ENCODE data around the gene SCAMP3.

Gene SCAMP3

DNA sequence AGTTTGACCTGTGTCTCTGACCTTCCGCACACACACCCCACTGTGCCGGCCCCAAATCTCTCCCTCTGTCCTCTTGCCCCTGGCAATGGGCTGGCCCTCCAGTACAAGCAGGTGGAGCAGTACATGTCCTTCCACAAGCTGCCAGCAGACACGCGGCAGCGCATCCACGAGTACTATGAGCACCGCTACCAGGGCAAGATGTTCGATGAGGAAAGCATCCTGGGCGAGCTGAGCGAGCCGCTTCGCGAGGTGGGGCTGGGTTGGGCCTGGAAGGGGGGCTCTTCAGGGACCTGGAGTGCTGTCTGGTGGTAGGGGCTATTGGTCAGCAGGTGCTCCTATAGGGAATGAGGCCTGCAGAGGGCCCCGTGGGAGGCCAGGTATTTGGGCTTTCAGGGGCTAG lies 22.9 kb upstream of the SCAMP3 start:
- no peak for DNase-seq (ENCODE audit: low read depth)

DNA sequence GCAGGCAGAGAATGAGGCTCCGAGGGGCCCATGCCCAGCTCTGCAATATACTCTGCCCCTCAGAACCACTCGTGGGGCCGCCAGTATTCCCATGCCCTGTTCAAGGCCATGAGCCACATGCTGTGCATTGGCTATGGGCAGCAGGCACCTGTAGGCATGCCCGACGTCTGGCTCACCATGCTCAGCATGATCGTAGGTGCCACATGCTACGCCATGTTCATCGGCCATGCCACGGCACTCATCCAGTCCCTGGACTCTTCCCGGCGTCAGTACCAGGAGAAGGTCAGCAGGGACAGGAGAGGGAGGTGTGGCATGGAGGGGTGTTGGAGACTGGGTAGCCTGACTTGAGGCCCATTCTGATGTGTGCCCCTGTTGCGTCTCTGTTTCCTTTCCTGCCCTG lies 22.3 kb upstream of the SCAMP3 start:
- no peak for DNase-seq (ENCODE audit: low read depth)

DNA sequence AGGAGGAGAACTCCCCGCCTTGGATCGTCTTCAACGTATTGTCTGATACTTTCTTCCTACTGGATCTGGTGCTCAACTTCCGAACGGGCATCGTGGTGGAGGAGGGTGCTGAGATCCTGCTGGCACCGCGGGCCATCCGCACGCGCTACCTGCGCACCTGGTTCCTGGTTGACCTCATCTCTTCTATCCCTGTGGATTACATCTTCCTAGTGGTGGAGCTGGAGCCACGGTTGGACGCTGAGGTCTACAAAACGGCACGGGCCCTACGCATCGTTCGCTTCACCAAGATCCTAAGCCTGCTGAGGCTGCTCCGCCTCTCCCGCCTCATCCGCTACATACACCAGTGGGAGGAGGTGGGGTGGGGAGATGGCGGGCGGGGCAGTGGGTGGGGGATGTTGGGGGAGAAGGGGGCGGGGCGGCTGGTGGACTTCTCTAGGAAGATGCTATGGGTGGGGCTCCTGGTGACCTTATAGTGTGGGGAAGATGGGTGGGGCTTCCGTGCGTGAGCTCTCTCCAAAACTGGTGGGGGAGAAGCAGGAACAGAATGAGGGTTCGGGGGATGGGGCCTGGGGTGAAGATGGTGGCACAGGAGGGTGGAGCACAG lies 20.4 kb upstream of the SCAMP3 start:
- no peak for DNase-seq (ENCODE audit: low read depth)

DNA sequence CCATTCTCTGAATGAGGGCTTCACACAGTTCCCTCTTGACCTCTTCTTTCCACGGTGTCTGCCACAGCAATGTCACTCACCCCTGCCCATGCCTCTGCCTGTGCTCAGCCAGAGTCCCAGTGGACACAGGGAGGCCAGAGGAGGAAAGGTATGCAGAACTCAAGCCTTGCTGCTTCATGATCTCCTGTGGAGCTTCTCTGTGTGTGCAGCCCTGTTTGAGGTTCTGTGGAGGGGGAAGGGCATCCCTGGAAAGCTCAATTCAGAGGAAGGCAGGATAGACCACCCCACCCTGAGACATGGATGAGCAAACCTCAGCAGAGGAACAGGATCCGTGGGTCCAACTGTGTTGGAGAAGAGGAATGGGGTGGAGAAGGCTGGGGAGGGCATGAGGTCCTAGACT lies 17.1 kb upstream of the SCAMP3 start:
- DNase-seq (ENCODE audit: low read depth) = no peak

DNA sequence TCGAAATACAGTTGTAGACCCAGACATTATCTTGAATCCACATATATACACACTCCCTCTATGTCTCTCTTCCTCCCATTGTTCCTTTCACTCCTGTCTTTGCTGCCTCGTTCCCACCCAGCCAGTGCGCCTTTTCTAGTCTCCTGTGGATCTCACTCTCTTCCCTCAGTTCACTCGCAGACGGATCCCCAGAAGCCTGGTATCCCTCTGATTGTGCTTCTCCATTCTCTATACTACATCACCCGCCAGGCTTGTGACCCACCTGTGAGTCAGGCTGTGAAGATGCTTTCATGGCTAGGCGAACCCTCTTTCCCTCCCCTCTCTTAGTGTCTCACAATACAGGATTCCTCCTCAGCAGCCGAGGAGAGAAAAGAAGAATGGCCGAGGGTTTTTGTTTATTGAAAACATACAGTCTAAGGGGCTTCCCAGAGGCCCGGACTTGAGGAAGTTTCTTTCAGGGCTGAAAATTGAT lies 16.6 kb upstream of the SCAMP3 start:
- no peak for DNase-seq (ENCODE audit: low read depth)

DNA sequence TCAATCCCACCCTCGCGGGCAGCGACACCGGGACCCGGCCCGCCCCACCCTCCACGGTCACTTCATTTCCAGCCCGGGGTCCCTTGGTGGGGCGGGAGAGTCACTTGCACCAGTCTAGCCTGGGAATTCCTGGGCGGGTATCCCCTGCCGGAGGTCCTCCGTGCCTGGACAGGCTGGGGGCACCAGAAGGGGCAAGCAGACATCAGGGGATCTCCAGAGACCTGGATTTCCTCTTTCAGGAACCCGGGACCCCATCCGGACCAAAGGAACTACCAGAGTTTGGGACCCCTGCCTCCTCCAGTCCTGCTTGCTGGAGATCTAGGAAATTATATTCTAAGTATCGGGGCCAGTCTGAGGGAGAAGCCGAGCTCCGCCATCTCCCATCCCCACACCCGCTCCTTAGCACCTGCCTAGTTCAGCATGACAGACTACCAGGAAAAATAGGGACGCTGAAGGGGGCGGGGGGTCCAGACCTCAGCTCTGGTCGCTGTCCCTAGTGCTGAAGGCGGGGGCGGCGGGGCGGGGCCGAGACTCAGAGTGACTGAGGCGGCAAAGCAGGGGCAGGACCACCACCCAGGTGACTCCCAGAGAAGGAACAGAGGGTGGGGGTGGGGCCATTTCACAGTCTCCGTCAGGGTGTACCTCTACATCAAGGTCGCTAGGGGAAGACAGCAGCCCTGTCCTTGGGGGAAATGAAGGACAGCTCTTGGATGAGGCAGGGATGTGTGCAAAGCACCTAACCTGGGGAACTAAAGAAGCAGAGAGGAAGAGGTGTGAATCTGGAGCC lies 15.9 kb upstream of the SCAMP3 start:
- peak; percentile 49 for DNase-seq (ENCODE audit: low read depth)

DNA sequence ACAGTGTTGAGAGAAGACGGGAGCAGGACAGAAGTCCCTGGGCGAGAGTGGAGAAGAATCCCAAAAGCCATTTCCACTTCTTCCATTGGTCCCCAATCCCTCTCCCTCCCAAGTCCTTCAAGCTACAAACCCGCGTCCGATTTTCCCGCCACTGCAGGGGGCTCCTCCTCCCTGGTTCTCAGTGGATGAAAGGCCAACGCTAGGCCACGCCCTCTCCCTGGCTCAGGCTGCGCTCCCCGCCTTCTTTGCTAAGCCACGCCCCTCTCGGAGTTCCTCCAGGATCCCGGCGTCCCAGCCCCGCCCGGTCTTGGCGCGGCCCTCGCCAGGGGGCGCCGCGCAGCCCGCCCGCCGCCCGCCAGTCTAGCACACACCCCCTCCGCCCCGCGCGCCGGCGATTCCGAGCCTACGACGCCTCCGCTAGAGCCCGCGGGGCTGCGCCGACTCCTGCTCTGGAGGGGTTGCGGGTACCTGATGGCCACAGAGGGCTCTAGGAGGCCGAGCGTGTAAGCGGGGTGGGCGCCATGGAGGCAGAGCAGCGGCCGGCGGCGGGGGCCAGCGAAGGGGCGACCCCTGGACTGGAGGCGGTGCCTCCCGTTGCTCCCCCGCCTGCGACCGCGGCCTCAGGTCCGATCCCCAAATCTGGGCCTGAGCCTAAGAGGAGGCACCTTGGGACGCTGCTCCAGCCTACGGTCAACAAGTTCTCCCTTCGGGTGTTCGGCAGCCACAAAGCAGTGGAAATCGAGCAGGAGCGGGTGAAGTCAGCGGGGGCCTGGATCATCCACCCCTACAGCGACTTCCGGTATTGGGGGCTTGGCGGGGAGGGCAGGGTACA lies 15.1 kb upstream of the SCAMP3 start, which contains the start of gene HCN3:
Gene HCN3, plus strand, starts transcription at position 394 of the 832 bp plus-strand sequence. Its CDS starts 128 bp downstream, at position 522.
- DNase-seq (ENCODE audit: low read depth) = peak; percentile 83

DNA sequence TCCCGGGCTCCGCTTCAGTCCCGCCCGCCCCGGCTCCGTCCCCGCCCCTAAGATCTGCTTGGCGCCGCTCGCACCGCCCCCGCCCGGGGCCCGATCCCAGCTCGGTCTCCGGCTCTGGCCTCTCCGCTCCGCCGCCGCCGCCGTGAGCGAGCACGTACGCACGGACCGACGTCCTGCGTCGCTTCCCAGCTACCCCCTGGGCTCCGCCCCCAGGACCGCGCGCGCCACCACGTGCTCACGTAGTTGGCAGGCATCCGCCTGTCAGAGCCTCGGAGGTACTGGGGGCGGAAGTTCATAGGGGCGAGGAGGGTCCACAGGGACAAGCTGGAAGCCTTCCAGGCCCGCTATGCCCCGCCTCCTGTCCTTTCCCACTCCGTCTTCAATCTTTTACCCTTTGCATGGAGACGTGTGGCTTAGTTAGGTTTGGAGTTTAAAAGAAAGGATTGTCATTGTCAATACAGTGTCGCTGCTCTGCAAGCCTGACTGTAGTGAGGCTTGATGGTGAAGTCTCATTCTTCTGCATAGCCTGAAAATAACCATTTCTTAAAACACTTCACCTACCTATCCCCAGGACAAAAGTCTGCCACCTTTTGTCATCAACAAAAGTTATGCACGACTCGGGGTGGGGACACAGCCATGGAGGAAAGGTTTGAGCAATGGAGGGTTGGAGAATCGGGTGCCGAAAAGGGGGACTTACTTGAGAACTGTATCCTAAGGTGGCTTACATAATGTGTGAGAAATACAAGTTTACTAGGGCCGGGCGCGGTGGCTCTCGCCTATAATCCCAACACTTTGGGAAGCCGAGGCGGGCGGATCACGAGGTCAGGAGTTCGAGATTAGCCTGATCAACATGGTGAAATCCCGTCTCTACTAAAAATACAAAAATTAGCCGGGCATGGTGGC lies 11.4 kb upstream of the SCAMP3 start, which contains the start of gene CLK2:
Gene CLK2, minus strand, starts transcription at position 162 of the 903 bp plus-strand sequence. CDS start 2,527 bp downstream, outside the sequence.
- peak; percentile 89 for DNase-seq (ENCODE audit: low read depth)

DNA sequence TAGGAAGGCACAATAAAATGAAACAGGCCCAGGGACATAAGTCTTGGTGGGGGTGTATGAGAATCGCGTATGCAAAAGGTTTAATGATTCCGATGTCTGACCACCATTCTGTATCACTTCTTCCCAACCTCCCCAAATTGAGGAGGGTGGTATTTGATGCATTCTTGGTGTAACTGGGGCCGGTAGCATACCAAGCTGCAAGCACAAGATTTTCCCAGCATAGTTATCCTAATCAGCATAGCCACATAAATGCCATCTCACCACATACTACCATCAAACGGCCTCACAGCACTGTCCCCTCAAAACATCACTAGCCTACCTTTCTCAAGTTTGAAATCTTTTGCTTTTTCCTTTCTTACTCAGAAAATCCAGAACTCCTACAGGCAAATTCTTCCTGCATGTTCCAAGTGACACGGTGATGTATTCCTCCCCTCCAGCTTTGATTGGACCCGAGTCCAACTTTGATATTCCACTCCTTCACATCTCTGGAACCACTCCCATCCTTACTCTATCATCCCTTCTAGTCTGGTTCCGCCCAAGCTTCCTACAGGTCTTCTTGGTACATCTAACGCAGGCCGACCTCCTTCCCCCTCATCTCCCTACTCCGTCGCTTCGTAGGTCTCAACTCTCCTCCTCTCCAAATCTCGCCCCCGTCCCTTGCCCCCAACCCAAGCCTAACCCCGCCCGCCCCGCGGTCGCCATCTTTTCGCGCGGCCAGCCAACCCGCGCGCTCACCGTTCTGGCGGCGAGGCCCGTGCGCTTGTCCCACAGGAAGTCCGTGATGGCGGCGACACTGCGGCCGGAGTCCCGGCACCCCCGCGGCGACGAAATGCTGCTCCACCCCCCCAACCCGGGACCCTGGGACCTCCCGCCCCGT lies 10.5 kb upstream of the SCAMP3 start:
- no peak for DNase-seq (ENCODE audit: low read depth)

DNA sequence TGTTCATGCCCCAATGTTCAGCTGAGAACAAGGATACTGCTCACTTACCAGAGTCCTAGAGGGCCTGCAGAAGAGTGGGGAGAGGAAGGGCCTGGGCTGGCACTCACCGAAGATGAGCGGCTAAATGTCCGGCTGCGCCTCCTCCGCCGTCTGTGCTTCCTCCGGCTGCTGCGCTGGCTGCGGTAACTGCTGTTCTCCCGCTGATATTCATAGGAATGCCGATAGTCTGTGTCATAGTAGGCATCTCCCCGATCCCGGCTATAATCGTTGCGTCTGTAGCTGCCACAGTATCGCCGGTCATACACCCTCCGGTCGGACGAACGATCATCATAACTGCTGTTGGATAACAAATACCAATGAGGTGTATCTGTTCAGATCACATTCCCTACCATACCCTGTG lies 7.2 kb upstream of the SCAMP3 start:
- no peak for DNase-seq (ENCODE audit: low read depth)

DNA sequence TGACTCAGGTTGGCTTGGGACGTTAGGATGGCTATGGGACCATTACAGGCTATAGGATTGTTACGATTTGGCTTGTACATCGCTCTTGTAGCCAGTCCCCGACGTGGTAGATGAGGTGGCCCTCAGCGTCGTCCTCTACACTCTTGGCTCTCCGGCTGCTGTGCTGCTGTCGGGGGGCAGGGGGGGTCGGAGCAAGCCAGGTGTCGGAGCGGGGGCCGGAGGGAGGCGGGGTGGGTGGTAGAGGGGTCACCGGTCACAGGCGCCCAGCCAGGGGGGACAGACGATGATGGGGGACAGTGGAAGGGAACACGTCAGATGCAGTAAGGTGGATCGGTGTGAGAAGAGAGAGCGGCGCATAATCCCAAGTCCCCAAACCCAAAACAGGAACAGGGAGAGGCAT lies 6.5 kb upstream of the SCAMP3 start:
- no peak for DNase-seq (ENCODE audit: low read depth)

DNA sequence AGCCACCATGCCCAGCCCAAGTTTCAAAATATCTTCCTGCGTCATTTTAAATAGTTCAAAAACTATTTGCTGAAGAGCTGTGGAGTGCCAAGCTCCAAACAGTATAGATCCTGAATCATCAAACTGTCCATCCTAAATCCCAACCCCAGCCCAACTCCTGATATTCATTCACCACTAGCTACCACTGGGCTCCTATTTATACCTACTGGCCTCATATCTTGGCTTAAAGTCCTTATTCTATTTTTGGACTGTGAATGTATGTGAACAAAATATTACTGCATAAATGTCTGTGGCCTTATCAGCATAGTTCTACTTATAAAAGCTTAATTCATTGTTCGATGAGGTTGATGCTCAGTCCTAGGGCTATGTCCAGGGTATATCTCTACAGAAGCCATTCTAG lies 5.2 kb upstream of the SCAMP3 start:
- no peak for DNase-seq (ENCODE audit: low read depth)

DNA sequence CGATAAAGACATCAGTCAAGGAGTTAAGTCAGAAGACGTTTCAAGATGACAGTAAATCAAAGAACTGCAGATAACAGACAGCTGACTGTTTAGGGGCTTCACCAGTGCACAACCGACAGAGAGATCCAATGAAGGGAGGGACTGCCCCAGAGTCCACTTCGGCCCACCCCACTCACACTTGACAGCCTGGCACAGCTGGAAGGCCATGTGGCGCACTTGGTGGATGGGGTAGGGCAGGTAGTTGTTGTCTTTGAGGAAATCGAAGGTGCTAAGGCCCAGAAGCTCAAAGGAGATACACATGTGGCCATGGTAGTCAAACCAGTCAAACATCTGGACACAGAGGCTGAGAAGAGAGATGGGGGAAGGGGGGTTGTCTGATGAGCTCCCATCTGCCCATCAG lies 4.4 kb upstream of the SCAMP3 start:
- DNase-seq (ENCODE audit: low read depth) = no peak

DNA sequence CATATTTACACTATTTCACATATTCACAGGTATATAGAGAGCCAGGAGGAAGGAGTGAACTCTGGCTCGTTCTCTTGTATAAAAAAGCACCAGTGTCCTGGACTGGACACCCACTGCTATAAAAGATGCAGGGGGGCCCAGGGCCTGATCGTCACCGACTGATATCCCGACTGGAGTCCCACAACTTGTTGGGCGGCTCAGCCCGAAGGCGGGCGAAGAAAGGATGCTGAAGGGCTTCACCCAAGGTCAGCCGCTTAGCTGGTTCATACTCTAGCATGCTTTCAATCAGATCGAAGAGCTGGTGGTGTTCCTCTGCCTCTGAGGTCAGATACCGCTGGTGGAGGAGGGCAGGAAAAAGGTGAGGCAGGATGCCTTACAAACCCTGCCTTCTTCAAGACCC lies 907 bp upstream of the SCAMP3 start:
- DNase-seq (ENCODE audit: low read depth) = no peak

DNA sequence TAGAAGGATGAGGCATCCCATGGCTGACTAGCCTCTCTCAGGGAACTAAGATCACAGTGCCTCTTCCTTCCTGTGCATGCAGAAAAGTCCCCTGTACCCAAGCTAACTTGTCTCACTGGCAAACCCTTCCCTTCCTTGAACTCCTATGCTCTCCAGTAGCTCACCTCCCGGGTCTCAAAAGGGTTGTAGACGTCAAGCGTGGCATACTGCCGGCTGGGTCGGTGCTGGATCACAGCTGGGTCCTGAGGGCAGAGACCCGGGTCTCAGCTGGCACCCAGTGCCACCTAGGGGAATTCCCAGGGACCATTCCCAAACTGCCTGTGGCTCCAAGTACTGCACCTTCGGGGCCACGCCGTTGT lies 688 bp downstream of the SCAMP3 start:
- no peak for DNase-seq (ENCODE audit: low read depth)

DNA sequence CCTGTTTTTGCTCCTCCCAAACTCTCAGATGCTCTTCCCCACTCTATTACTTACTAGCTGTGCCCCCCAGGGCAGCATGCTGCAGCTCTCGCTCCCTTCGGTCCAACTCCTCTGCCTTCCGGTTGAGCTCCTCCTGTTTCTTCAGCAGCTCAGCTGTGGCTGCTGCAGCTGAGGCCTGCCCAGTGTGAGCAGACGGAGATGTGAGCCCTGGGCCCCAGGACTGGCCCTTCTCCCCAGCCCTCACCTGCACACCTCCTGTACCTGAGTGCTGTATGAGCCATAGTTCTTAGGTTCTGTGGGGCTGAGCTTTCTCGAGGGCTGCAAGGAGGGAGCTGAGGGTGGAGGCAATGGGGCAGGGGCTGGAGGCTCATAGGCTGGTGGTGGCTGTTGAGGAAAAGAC lies 1.9 kb downstream of the SCAMP3 start:
- DNase-seq (ENCODE audit: low read depth) = no peak

DNA sequence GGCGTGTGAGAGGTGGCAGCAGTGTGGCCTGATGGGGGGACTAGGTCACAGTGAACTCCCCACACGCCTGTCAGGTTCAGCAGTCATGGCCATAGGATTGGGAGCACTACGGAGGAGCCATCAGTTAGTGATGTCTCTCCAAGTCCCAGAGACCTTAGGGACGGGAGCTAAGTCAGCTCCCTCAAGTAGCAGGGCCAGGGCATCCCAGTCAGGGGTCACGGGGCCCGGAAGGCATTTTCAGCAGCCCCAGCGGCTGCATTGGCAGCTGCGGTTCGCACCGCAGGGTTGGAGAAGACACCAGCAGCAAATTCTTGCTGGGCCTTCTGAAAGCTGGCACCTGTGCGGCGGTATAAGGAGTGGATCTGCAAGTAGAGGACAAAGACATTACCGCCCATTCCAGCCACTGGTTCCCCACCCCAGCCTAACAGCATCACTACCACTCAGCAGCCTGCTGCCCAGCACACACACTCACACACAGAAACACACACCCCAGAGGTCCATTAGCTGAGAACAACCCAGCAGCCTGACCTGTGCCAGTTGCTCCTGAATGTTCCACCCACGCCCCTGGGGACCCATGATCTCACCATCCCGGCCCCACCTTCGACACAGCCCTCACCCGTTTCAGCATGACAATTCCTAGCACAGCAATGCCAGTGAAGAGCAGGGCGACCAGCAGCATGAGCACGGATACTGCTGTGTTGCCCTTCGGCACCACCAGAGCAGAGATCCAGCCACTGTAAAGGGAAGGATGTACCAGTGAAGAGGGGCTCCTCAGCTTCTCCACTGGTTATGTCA lies 5.9 kb downstream of the SCAMP3 start:
- DNase-seq (ENCODE audit: low read depth) = no peak

DNA sequence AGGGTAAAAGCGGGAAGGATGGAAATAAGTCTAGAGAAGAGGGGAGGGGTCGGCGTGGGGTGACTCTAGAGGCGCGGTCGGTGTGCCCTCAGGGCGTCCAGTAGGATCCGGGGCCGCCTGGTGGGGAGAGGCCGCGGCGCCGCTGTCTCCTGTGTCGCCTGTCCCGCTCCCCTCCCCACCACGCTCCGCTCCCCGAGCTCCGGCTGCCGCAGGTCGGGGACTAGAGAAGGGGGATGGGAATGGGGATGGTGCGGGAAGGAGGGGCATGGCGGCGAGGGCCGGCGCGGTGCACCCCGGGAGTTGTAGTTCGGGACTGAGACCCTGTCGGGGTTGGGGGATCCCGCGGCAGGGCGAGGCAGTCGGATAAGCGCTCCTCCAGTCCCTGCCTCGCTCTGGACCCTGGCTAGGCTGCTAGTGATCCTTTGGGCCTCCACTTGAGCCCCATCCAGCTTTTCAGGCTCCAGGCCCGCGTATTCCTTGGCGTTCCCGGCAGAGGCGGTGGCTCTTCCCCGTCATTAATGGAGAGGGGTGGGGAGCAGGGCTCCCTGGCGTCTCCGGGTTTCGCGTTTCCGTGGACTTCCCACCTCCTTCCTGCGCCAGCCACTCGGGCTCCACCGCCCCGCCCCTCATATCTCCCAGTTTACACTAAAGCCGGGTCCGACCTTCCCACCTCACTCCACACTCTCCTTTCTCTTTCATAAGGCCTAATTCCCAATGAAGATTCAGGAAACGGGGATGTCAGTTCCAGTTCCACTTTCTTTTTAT lies 6.7 kb downstream of the SCAMP3 start, which contains the start of gene ENTREP3:
Gene ENTREP3, minus strand, starts transcription at position 241 of the 765 bp plus-strand sequence. CDS start 606 bp downstream, outside the sequence.
- DNase-seq (ENCODE audit: low read depth) = peak; percentile 54

DNA sequence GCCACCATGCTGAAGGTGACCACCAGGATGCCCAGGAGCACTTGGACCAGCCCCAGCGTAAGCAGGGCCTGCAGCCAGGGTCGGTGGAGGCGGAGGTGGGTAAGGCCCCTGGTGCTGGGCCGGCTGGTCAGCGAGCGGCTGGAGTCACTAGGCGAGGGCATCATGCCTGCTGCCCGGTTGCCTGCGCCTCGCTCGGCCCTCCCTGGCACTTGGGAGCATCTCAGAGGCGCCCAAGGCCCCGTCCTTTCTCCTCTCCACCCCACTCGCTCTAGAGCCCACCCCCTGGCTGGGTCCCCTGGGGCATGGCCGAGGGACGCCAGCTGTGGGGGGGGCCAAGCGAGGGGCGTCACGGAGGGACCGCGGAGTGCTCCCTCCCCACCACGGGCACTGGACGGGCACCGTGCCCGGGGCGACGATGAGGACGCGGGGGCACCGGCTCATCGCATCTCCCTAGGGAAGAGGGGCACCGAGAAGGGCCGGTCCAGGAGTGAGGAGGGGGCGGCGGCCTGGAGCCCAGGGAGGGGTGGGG lies 7.4 kb downstream of the SCAMP3 start:
- DNase-seq (ENCODE audit: low read depth) = no peak
